GM12892 (cell line): ENCODE measurements around the gene HOXD3.

Experiments
- DNase-seq: peaks from one replicate; pipeline ENCODE4 v3.0.0; 2011; ENCODE audit not compliant: insufficient read length
- FAIRE-seq: peaks from 2 replicates; lab custom pipeline; 2011; peaks lifted over from hg19 to GRCh38; lab: Jason Lieb, UNC
- POLR2A ChIP-seq: IDR thresholded peaks from 2 replicates; pipeline ENCODE4 v1.6.1; 2011; ENCODE audit warnings: low read depth, low read length, control low read depth
- POLR2AphosphoS5 ChIP-seq: IDR thresholded peaks from 2 replicates; pipeline ENCODE4 v1.6.1; 2011; ENCODE audit warnings: low read depth, low read length, control low read depth
- TAF1 ChIP-seq: IDR thresholded peaks from 2 replicates; pipeline ENCODE4 v1.6.1; 2011; ENCODE audit warnings: low read depth, mild to moderate bottlenecking, control low read depth, low read length, borderline replicate concordance

The HOXD3 gene

DNA sequence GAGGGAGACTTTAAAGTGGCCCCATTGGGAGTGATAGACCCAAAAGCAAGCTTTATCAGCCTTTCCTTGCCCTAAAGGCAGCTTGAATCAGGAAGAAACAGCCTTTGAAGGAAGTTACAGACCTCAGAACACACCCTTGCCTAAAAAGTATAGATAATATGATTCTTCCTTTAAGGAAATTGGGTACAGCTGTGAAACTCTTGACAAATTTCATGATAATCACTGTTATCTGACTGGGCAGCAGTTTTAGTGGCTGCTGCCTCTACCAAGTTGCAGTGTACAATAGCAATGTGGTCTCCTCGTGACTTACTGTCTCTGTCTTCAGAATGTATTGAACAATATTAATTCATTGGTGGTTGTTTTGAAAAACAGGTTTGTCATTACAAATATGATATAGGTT lies 48.0 kb downstream of the HOXD3 start:
- TF ChIP-seq POLR2A (no peak), TAF1 (no peak), POLR2AphosphoS5 (no peak)
- DNase-seq: no peak
- FAIRE-seq: no peak

DNA sequence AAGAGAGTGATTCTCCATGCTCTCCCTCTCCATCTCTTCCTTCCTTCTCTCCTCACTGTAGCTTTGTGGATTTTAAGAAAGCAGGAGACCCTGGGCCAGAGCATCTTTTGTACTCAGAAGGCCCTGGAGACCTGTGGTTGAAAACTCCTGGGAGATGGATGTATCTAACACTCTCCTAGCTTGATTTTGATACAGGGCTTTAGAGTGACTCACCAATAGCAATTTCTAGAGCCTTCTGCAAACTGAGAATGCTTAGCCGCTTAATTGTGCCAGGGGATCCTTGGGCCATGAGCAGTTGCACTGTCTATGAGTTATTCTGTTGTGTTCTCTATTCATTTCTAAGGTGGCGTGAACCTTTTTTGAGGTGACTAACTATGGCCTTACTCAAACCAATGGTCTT lies 49.0 kb downstream of the HOXD3 start:
- DNase-seq: no peak
- no peak for FAIRE-seq

DNA sequence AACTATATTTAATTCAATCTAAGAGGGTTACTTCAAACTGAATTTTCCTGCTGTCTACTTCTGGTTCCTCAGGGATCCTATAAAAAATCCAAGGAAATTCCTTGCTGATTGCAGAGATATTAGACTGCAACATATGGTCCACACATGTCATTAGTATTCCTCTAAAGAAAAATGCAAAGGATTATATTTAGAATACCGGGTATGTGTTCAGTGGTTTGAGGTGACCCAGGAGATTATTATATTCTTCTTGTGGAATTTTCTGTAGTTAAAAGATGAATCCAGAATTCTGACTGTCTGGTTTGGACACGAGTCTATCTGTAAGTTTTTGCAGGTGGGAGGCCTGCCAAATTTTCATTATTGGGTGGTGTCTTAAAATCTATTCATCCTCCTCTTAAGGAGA lies 49.6 kb downstream of the HOXD3 start:
- TF ChIP-seq POLR2AphosphoS5 (no peak), TAF1 (no peak), POLR2A (no peak)
- DNase-seq (no peak), FAIRE-seq (no peak)

More for the DNA sequence above, 49.0 kb downstream of the HOXD3 start:
- TF ChIP-seq POLR2AphosphoS5 (no peak), POLR2A (no peak), TAF1 (no peak)

DNA sequence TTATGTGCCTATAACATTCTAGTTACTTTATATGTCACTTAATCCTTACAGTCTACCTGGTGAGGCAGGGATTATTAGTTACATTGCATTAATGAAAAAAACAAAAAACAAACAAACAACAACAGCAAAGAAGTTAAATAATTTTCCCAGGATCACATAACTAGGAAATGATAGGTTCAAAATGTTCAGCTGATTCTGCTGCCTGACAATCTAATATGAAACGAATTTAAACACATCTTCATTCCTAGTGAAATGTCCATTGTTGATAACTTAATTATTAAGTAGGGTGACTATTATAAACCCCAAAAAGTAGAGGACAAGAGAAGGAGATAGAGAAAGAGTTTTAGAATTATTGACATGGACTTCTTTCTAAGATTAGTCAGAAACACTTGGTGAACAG lies 54.0 kb downstream of the HOXD3 start:
- no peak for TF ChIP-seq POLR2AphosphoS5
- TF ChIP-seq TAF1: no peak
- no peak for TF ChIP-seq POLR2A
- no peak for FAIRE-seq

DNA sequence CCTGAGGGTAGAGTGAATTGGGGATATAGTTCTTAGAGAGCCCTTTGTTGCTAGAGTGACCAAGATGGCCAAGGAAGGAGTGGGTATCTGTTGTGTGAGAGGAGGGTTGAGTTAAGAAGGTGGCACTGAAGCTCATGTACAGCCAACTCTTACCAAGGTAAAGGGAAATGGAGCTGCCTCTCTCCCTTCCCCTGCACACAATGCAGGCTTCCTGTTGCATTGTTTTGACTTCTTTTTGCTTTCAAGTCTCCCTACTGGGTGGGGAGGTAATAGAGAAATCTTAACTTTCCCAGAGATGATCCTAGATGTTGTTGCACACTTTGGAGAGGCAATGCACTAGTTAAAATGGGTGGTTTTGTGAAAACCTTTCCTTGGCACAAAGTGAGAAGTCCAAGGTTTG lies 55.2 kb downstream of the HOXD3 start:
- no peak for DNase-seq
- no peak for FAIRE-seq
- TF ChIP-seq POLR2A (no peak), POLR2AphosphoS5 (no peak), TAF1 (no peak)

More for the DNA sequence above, 54.0 kb downstream of the HOXD3 start:
- DNase-seq: no peak

DNA sequence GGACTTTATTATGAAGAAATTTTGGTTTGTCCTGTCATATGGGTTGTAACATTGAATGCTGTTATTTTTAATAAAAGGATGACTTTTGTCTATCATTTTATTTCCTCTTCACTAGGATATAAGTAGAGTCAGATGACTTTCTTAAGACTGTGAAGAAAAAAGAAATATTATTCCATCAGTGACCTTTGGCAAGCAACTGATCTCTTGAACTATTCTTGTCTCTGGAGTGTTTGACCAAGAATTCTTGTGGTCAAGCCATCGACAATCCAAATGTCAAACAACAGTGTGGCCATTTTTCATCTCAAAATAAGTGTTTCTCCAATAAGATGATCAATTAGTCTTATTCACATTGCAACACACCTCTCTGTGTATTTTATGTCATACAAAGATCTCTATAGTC lies 56.3 kb downstream of the HOXD3 start:
- DNase-seq: no peak
- TF ChIP-seq POLR2AphosphoS5 (no peak), POLR2A (no peak), TAF1 (no peak)
- no peak for FAIRE-seq
